PC-9 (cell line): ENCODE measurements around the gene RNF169.

Source experiments
- CTCF ChIP-seq: fragments of 200-600 bp; sonication (generic); conservative IDR thresholded peaks from 2 replicates; pipeline ENCODE4 v1.6.1; 2017; ENCODE audit warnings: mixed run types, antibody characterized with exemption, mild to moderate bottlenecking, moderate library complexity
- EZH2 ChIP-seq: fragments of 200-600 bp; sonication (generic); IDR thresholded peaks from 2 replicates; pipeline ENCODE4 v1.8.0; 2017; ENCODE audit warnings: antibody characterized with exemption, low read depth

- TF ChIP-seq CTCF (no peak), EZH2 (no peak)
Observed at GRCh38 chr11:74842967-74843366, 94.3 kb downstream of the RNF169 start.
